Keratinocyte (primary cell): ENCODE measurements around the gene POLDIP2. TPM values are rescaled to one million over a fixed set of nuclear protein-coding genes. Genes with fewer than 3 reads are reported as not detected.

Source experiments
- DNase-seq: peaks from one replicate; pipeline ENCODE4 v3.0.0-alpha.2; 2011; ENCODE audit warnings: low read depth, missing footprints, low spot score
- FAIRE-seq: peaks from 2 replicates; lab custom pipeline; 2011; peaks lifted over from hg19 to GRCh38; lab: Jason Lieb, UNC
- H2AFZ ChIP-seq: 2 replicates; pipeline ENCODE4 v1.6.0; 2012; ENCODE audit warnings: low read length, control low read depth, inconsistent platforms; ENCODE audit not compliant: control insufficient read depth
- H3K27ac ChIP-seq: 2 replicates; pipeline ENCODE4 v1.5.1; 2011; ENCODE audit warnings: low read length; ENCODE audit not compliant: control insufficient read depth, insufficient read depth
- H3K27me3 ChIP-seq: 3 replicates; pipeline ENCODE4 v1.6.0; 2011; ENCODE audit warnings: low read length; ENCODE audit not compliant: control insufficient read depth, insufficient read depth; ENCODE audit errors: extremely low read depth
- H3K36me3 ChIP-seq, 2 experiments: 2 replicates in 1 of 2; 3 replicates in 1 of 2; pipeline ENCODE4 v1.5.1; 2011; ENCODE audit warnings: low read length in 2 of 2, mild to moderate bottlenecking in 1 of 2; ENCODE audit not compliant: control insufficient read depth in 2 of 2, insufficient read depth in 2 of 2; ENCODE audit errors: extremely low read depth in 1 of 2
- H3K4me1 ChIP-seq: 3 replicates; pipeline ENCODE4 v1.5.1; 2011; ENCODE audit warnings: low read length; ENCODE audit not compliant: control insufficient read depth, insufficient read depth; ENCODE audit errors: extremely low read depth
- H3K4me2 ChIP-seq: 3 replicates; pipeline ENCODE4 v1.6.0; 2011; ENCODE audit warnings: low read depth, low read length; ENCODE audit not compliant: control insufficient read depth, insufficient read depth; ENCODE audit errors: extremely low read depth
- H3K4me3 ChIP-seq, 3 experiments: fragments of 200-600 bp in 1 of 3; sonication (generic) in 1 of 3; 2 replicates in 2 of 3; 3 replicates in 1 of 3; pipeline ENCODE4 v1.5.1; 2011 to 2016; ENCODE audit warnings: low read length in 3 of 3, mild to moderate bottlenecking in 3 of 3, control low read depth in 2 of 3, inconsistent platforms in 1 of 3, low read depth in 1 of 3, mixed read lengths in 1 of 3, mixed run types in 1 of 3, moderate library complexity in 1 of 3; ENCODE audit not compliant: control insufficient read depth in 2 of 3, insufficient read depth in 2 of 3; ENCODE audit errors: extremely low read depth in 1 of 3
- H3K79me2 ChIP-seq: 2 replicates; pipeline ENCODE4 v1.6.0; 2012; ENCODE audit warnings: low read length; ENCODE audit not compliant: control insufficient read depth, insufficient read depth
- H3K9ac ChIP-seq: 3 replicates; pipeline ENCODE4 v1.6.0; 2011; ENCODE audit warnings: low read length; ENCODE audit not compliant: control insufficient read depth, insufficient read depth; ENCODE audit errors: extremely low read depth
- H3K9me1 ChIP-seq: 3 replicates; pipeline ENCODE4 v1.6.0; 2011; ENCODE audit warnings: low read length; ENCODE audit not compliant: control insufficient read depth, insufficient read depth; ENCODE audit errors: extremely low read depth
- H3K9me3 ChIP-seq: 2 replicates; pipeline ENCODE4 v1.5.1; 2012; ENCODE audit warnings: low read depth, low read length; ENCODE audit not compliant: control insufficient read depth
- H4K20me1 ChIP-seq: 3 replicates; pipeline ENCODE4 v1.6.0; 2011; ENCODE audit warnings: low read length; ENCODE audit not compliant: control insufficient read depth, insufficient read depth; ENCODE audit errors: extremely low read depth
- EZH2 ChIP-seq: IDR thresholded peaks from one replicate; pipeline ENCODE4 v1.6.1; 2012; ENCODE audit warnings: inconsistent platforms, mild to moderate bottlenecking, low read length, moderate library complexity
- dilution Hi-C: fragments of 300-500 bp; cut with MboI; formaldehyde crosslinking; loops from one replicate; pipeline ENCODE4 v1.7.0; 2020; ENCODE audit warnings: low sequenced_read_pairs; ENCODE audit not compliant: extremely low pct_ligation_motif_present
- polyA plus RNA-seq, 5 experiments: library from polyadenylated mRNA; depleted of rRNA in 3 of 5; stranded (reverse) in 3 of 5; stranded (forward) in 1 of 5; unstranded in 1 of 5; fragments of >200 nt; gene quantifications; 1 replicate in 1 of 5; 2 replicates in 3 of 5; 3 replicates in 1 of 5; pipeline versions ENCODE4 v1.2.1 to v1.2.3, GENCODE V29; 2011 to 2012; ENCODE audit warnings: missing spikeins in 2 of 5, low read depth in 1 of 5, low replicate concordance in 1 of 5
- TF ChIP-seq, protein P1 (sequence below), 3 experiments: IDR thresholded peaks in 1 of 3; conservative IDR thresholded peaks in 1 of 3; optimal IDR thresholded peaks in 1 of 3; 2 replicates in 2 of 3; 3 replicates in 1 of 3; pipeline versions ENCODE3 to v1.5.1; 2011; ENCODE audit warnings: low read length in 3 of 3, mild to moderate bottlenecking in 3 of 3, moderate library complexity in 2 of 3, control low read depth in 1 of 3, inconsistent platforms in 1 of 3; ENCODE audit not compliant: insufficient read depth in 2 of 3; ENCODE audit errors: extremely low read depth in 1 of 3

Gene POLDIP2
- polyA plus RNA-seq, 1 donor (not counting 4 experiments of a cell fraction or from before 2014, with no cell fraction given), result 90.2 TPM

DNA sequence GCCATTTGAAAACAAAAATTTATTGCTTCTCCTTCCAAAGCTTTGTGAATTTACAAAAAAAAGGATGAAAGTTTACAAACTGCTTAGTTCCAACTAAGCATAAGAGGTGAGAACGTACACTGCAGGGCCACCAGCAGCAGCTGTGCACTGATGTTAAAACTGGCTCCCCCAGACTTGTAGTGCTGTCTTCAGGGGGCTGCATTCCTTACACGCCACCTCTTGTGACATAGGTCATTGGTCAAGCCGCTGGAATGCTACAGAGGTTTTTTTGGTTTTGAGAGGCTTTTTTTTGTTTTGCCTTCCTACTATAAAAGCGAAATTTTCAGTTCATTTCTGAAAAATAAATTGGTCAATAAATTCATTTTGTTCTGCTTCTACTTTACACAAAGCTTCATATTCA, 29.0 kb downstream of the POLDIP2 start:
- TF ChIP-seq, protein P1, sequence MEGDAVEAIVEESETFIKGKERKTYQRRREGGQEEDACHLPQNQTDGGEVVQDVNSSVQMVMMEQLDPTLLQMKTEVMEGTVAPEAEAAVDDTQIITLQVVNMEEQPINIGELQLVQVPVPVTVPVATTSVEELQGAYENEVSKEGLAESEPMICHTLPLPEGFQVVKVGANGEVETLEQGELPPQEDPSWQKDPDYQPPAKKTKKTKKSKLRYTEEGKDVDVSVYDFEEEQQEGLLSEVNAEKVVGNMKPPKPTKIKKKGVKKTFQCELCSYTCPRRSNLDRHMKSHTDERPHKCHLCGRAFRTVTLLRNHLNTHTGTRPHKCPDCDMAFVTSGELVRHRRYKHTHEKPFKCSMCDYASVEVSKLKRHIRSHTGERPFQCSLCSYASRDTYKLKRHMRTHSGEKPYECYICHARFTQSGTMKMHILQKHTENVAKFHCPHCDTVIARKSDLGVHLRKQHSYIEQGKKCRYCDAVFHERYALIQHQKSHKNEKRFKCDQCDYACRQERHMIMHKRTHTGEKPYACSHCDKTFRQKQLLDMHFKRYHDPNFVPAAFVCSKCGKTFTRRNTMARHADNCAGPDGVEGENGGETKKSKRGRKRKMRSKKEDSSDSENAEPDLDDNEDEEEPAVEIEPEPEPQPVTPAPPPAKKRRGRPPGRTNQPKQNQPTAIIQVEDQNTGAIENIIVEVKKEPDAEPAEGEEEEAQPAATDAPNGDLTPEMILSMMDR (optimal IDR thresholded peaks at IDR 0.05 in 1 of 3, IDR thresholded peaks at IDR 0.05 in 1 of 3, conservative IDR thresholded peaks at IDR 0.05 in 1 of 3; ENCODE audit: extremely low read depth in 1 of 3, insufficient read depth in 2 of 3, low read length in 3 of 3), result no peak
- TF ChIP-seq EZH2, result no peak
- DNase-seq, result no peak
- no peak for FAIRE-seq
- H3K4me1 ChIP-seq, result peaks cover 14% of the 10 kb centered on the region
- H2AFZ ChIP-seq, result no peak overlapping the region
- H3K79me2 ChIP-seq, result peaks cover 12% of the 10 kb centered on the region
- dilution Hi-C loops, result no loop called here
- H3K27ac ChIP-seq, result no peak overlapping the region
- no peaks in the 10 kb centered on the region for H3K9me3 ChIP-seq
- no peak overlapping the region for H3K4me3 ChIP-seq
- H3K27me3 ChIP-seq, result no peaks in the 10 kb centered on the region
- peaks cover 2% of the 10 kb centered on the region for H3K9me1 ChIP-seq
- H4K20me1 ChIP-seq, result no peaks in the 10 kb centered on the region
- no peak overlapping the region for H3K4me2 ChIP-seq
- peaks cover 14% of the 10 kb centered on the region in 2 experiments for H3K36me3 ChIP-seq
- no peak overlapping the region for H3K9ac ChIP-seq

DNA sequence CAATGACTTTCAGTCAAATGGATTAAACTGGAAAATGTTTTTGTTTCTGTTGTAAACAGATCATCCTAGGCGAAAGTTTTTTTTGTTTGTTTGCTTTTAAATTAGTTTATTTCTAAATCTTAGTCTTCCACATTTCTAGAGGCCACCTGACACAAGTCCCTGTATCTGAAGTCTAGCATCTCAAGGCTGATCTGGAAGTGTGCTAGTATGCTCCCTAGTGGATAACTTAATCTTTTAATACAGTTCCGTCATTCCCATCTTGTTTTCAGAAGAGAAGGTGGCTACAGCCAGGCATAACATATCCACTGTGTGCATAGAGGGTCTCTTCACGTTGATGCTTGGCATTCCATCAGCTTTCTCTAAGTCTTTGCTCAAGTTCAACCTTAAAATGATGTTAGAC, 29.6 kb downstream of the POLDIP2 start:
- Histone ChIP-seq H2AFZ (no peak overlapping the region), H3K4me3 (no peak overlapping the region), H3K9ac (no peak overlapping the region), H3K4me2 (no peak overlapping the region), H3K79me2 (peaks cover 13% of the 10 kb centered on the region), H3K9me3 (no peaks in the 10 kb centered on the region), H3K9me1 (peaks cover 2% of the 10 kb centered on the region), H3K4me1 (peaks cover 14% of the 10 kb centered on the region), H3K27me3 (no peaks in the 10 kb centered on the region), H4K20me1 (no peaks in the 10 kb centered on the region), H3K27ac (no peak overlapping the region), H3K36me3 (peaks cover 14% of the 10 kb centered on the region in 2 experiments)
- dilution Hi-C loops, result no loop called here
- TF ChIP-seq EZH2, result no peak
- TF ChIP-seq, protein P1 (optimal IDR thresholded peaks at IDR 0.05 in 1 of 3, IDR thresholded peaks at IDR 0.05 in 1 of 3, conservative IDR thresholded peaks at IDR 0.05 in 1 of 3; ENCODE audit: extremely low read depth in 1 of 3, insufficient read depth in 2 of 3, low read length in 3 of 3), result no peak
- FAIRE-seq (no peak), DNase-seq (no peak)
